SK-MEL-5 (cell line): ENCODE measurements around the gene MRFAP1. TPM values are rescaled to one million over a fixed set of nuclear protein-coding genes. Genes with fewer than 3 reads are reported as not detected.

ENCODE experiments used
- DNase-seq: peaks from one replicate; pipeline ENCODE4 v3.0.0-alpha.2; 2016; ENCODE audit warnings: low read depth, low spot score
- in situ Hi-C: cut with HindIII; loops from 2 replicates; pipeline ENCODE4 v1.10.0; 2016; ENCODE audit warnings: low sequenced_read_pairs, high pct_unique_total_duplicates, low pct_unique_long_range_greater_than_20kb
- total RNA-seq: library from RNA; depleted of rRNA; stranded (reverse); fragments of >200 nt; shearing (Covaris generic); gene quantifications from 2 replicates; pipeline ENCODE4 v1.2.3, GENCODE V29; 2014; rRNA removed

The MRFAP1 gene
- total RNA-seq, 1 experiment from 2014 or later, result 45.0 TPM

DNA sequence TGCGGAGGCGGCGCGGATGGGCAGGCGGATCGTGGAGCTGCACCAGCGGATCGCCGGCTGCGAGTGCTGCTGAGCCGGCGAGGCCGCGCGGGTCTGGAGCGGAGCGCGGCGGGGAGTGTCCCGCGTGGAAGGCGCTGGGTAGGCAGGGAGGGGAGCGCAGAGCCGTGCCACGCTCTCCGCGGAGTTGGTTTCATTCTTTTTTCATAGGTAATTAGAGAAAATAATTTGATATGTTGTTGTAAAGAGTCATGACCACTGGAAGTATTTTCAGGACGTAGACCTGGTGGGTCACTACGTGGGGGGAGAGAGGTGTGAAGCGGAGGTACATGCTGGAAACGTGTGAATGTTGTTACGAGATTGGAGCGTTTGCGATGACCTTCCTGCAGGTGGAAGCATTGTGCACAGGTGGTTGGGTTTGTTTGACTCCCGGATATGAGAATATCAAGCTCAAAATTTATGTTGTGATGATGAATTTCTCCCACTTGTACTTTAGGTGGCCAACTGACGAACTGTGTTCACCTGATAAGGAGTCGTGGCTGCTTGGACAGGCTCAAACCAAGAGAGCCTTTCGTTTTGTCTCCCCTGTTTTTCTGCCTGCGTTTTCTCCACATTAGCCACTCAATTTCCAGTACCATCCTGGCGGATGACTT, 34.1 kb downstream of the MRFAP1 start:
- DNase-seq, result peak; percentile 22
- in situ Hi-C loops, result no loop called here

DNA sequence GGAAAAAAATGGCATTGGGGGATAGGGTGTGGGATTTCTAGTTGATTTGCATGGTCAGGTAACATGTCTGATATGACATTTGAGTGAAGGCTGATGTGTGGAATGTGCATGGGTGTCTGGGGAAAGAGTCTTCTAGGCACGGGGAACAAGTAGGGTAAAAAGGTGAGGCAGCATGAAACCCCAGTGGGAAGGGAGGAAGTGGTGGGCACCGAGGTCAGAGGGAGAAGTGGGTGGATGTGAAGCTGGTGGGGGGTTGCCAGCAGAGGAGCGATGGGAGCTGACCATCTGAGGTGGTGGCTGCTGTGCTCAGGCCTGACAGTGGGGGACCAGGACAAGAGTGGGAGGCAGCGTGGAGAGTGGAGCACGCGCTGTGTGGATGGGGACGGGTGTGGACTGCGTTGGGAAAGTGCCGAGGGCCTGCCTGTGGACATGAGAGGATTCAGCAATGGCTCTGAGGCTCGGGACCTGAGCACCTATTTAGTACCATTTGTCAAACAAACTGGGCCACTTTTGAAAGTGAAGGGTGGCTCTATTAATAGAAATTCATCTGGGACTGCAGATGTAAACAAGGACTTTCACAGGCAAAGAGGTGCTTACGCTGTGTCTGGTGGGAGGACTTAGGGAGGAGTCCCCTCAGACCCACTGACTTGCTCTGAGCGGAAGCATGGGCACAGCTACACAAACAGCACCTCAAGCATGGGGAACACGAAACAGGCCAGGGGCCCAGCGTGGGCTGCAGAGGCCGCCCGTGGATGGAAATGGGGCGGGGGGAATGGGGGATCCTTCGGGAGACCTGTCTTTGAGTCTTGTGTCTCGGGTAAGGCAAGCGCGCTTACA, 36.5 kb downstream of the MRFAP1 start:
- DNase-seq, result no peak
- in situ Hi-C loops, result no loop called here

DNA sequence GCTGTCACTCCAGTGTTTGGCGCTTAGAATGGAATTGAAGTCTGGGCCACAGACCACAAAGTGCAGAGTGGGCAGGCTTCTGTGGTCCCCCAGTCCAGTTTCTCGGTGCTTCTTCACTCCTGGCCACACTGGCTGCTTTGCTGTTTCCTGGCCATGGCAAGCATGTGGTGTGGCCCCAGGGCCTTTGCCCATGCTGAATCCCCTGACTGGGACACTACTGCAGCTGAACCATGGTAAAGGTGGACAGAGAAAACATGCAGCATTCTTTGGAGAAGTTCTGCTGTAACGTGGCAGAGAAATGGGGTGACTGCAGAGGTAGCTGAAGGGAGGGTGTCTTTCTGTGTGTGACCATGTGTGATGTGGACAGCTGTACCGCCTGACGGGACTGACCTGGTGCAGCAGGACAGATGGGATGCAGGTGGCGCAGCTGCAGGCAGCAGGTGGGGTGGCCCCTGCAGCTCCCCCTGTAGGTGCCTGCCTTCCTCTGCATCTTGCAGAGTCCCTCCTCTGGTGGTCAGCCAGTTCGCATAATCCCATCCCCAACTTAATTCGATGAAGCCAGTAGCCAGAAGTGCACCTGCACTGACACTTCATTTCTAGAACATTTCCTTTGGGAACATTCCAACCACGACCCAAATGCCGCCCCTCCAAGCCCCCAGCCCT, 40.0 kb downstream of the MRFAP1 start:
- DNase-seq, result no peak
- in situ Hi-C loops, result no loop called here

DNA sequence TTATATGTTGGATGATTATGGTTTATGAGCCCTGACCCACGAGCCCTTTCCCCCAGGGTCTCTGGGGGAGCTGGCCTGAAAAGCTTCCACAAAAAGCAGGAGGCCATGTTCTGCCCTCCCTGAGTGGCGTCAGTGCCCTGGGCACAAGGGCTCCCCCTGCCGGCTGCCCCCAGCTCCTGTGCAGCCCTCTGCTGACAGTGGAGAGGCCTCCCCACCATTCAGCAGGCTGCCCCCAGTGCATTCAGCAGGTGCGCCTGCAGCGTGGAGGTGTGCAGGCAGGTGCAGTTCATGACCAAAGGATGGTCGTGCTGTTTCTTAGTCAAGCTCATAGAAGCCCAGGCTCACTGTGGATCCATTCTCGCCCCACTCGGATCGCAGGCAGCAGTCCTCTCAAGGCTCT, 40.7 kb downstream of the MRFAP1 start:
- DNase-seq, result peak; percentile 46
- in situ Hi-C loops, result no loop called here

DNA sequence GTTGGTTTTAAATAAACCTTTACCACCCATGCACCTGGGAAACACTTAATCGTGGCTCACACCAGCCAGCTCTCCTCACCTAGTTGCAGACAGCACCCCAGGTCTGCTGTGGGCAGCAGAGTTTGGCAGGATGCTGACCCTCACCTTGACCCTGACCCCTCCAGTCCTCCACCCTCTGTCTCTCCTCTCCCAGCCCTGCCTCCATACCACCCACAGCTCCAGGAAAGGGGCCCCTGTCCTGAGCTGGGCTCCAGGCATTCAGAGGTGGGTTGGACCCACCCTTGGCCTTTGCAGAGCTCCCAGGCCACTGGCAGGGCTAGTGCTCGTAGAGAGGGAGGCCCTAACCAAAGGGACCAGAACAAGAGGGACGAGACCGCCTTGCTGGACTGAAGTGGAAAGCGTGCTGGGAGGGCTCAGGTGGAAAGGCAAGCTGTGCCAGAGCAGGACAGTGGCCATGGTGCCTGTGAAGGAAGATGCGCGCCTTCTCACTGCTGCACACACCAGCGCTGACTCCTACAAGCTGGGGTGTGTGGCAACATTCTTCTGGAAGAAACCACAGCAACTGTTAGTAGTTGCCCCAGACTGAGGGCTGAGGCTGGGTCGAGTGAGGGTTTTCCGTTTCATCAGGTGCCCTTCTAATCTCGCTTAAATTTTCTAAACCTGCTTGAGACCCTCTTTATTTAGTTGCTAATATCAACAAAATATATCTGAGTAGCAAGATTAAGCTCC, 42.5 kb downstream of the MRFAP1 start:
- in situ Hi-C loops, result no loop called here
- DNase-seq, result no peak

DNA sequence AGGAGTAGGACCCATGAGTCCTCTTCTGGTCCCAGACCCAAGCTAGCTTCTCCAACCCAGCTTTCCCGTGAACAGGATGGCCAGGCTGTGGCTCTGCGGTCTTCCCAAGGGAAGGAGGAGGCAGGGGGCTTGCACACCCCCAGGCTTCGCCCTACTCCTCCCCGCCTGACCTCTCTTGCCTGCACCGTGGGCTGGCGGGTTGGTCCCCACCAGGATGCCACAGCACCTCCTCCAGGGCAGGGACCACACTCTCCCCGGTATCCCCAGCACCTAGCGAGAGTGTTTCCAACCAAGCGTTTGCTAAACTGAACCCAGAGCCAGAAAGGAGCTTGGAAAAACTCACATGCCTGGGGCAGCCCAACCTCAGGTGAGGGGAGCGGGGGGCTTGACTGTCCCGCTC, 44.2 kb downstream of the MRFAP1 start:
- in situ Hi-C loops, result no loop called here
- DNase-seq, result no peak

DNA sequence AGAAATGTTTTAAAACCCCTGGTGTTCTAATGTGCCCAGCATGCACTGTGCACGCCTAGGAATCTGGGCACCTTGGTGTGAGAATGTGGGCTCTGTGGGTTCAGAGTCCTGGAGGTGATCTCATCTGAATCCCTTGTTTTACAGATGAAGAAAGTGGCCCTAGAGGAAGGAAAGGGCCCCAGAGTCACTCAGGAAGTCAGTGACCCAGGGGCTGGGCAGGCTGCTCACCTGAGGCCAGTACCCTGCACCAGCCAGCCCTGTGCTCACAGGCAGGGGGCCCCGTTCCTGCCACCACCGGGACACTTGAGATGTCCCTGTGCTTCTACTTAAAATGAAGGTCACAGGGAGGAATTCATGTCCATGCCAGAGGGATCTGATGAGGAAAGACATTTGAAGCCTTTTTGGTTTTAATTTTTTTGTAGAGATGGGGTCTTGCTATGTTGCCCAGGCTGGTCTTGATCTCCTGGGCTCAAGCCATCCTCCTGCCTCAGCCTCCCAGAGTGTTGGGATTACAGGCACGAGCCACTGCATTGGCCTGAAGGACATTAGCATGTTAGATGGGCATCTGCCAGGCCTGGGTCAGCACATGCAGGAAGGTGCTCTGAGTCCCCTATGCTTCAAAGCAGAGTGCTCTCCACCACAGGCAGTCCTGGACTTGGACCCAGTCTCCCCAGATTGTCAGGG, 45.8 kb downstream of the MRFAP1 start:
- in situ Hi-C loops, result no loop called here
- no peak for DNase-seq

DNA sequence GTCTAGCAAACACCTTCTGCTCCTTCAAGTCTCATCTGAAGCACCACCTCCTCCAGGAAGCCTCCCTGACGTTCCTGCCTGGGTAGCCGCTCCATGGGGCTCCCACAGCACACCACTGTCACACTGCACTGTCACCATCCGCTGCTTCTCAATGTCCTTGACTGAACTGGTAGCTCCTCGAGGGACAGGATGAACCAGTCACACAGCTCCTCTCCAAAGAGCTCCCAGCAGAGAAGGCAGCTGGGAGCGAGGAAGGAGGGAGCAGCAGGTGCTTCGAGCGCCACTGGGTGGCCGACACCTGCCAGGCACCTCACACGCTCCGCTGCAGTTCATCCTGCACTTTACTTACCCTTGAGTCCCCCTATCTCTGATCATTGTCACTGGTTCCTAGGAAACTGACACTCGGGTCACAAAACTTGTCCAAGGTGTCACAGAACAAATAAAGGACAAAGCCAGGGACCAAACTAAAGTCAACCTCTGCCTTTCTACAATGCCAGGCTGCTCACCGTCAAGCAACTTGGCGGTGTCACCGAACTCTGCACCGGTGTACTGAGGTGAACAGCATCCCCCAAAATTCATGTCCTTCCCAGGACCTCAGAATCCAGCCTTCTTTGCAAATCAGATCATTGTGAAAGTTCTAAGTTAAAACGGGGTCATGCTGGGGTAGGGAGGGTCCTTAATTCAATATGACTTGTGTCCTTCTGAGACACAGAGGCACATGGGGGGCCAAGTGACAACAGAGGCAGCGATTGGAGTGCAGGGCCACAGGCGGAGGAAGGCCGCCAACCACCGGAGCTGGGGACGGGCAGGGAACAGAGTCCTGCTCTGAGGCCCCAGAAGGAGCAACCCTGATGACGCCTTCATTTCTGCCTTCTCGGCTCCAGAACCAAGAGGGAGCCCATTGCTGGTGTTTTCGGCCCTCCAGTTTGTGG, 47.7 kb downstream of the MRFAP1 start:
- in situ Hi-C loops, result no loop called here
- no peak for DNase-seq

DNA sequence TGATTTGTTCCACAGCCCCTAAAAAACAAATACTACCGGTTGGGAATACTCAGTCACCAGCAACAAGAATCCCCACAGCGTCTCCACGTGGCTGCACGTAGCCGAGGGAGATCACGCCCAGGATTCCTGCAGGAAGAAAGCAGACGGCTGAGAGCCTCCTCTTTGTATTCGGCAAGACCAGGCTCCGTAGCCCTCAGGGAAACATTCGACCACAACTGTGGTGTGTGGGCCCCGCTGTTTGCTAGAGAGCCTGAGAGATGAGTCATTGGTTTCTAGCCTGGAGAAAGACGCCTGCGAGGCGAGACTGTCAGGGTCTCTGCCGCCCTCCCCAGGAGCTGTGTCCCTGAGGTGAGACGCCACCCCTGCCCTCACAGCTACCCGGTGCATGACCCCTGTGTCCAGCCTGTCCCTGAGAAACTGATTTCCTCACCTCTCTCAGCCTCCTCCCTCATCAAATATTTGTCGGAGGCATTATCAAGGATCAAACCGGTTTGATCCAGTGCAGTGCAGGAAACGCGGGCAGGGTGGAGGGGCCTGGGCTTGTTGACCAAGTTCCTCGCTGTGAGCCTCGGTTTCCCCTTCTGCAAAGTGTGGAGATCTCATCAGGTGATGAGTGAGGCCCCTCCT, 48.5 kb downstream of the MRFAP1 start:
- in situ Hi-C loops, result no loop called here
- peak; percentile 96 for DNase-seq

DNA sequence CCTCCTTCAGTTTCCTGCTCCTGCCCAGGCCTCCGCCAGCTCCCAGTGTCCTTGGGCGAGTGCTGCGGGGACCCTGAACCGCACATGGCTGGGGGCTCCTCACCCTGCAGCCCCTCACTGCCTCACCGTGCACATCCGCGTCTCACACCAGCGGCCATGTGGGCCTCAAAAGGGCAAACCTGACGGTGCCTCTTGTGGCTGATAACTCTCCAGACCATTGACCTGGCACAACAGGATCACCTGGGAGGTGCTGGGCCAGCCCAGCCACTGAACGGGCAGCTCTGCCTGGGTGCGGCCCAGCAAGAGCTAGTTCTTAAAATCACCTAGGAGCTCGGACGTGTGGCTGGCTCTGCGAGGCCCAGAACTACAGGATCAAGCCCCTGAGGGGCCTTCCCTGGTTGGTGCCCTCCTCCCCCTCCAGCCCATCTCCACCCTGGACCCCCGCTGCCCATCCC, 49.0 kb downstream of the MRFAP1 start:
- DNase-seq, result no peak
- in situ Hi-C loops, result no loop called here

Other genes with a start within 250 kb of the MRFAP1 start
- gene PPP2R2C, start 168.1 kb upstream of the MRFAP1 start, total RNA-seq, result 0.55 TPM in 1 of 2 replicates, not detected in the other
- gene MAN2B2, start 65.5 kb upstream of the MRFAP1 start, total RNA-seq, result 12.4 and 15.5 TPM in 2 replicates
- 0.40 TPM in 1 of 2 replicates, not detected in the other for gene S100P, start 53.2 kb downstream of the MRFAP1 start, total RNA-seq
- 50.4 and 51.4 TPM in 2 replicates for gene MRFAP1L1, start 69.2 kb downstream of the MRFAP1 start, total RNA-seq
- gene BLOC1S4, start 75.5 kb downstream of the MRFAP1 start, total RNA-seq, result 12.4 and 12.9 TPM in 2 replicates
- 8.5 and 9.0 TPM in 2 replicates for gene KIAA0232, start 142.0 kb downstream of the MRFAP1 start, total RNA-seq